ENCODE data around the gene GEN1. TPM values are rescaled to one million over a fixed set of nuclear protein-coding genes. Genes with fewer than 3 reads are reported as not detected.

GEN1 gene
- total and polyA plus RNA-seq, 2 donors (not counting 1 experiment from before 2014, with no cell fraction given) = 16.7 to 105 TPM

- H3K27me3 Mint-ChIP-seq = no peaks in the 10 kb centered on the region
- Histone ChIP-seq H2AFZ (ENCODE audit: insufficient read depth, low read depth, low read length, poor library complexity, severe bottlenecking) (no peak within 1 kb of the TSS), H3K4me2 (replicated peaks; ENCODE audit: low read depth, low read length, poor library complexity, severe bottlenecking) (no peak within 1 kb of the TSS), H3K79me2 (ENCODE audit: control insufficient read depth, insufficient read depth, low read length) (no peaks in the 10 kb centered on the region), H4K20me1 (ENCODE audit: control insufficient read depth, insufficient read depth, low read length, poor library complexity, severe bottlenecking) (no peaks in the 10 kb centered on the region), H3K36me3 (replicated peaks in 1 of 2; ENCODE audit: control extremely low read depth in 1 of 2, control insufficient read depth in 1 of 2, extremely low read depth in 1 of 2, insufficient read depth in 2 of 2, low read length in 1 of 2) (no peaks in the 10 kb centered on the region), H3K27ac (ENCODE audit: low read length in 2 of 2) (peak within 1 kb of the TSS in 1 of 2 donors; percentile 1), H3K27me3 (replicated peaks in 1 of 4; ENCODE audit: control extremely low read depth in 1 of 4, control insufficient read depth in 3 of 4, insufficient read depth in 4 of 4, low read length in 3 of 4) (no peaks in the 10 kb centered on the region), H3K9ac (ENCODE audit: low read length) (no peak within 1 kb of the TSS), H3K9me3 (ENCODE audit: control extremely low read depth in 1 of 3, control insufficient read depth in 2 of 3, insufficient read depth in 1 of 3, low read length in 2 of 3) (peaks cover 0 to 4% (median 0%) of the 10 kb centered on the region in 3 donors), H3K4me1 (ENCODE audit: control insufficient read depth in 2 of 2, insufficient read depth in 2 of 2, low read length in 2 of 2) (peaks cover 42% of the 10 kb centered on the region in 2 donors), H3K4me3 (ENCODE audit: control extremely low read depth in 1 of 5, extremely low read depth in 1 of 5, insufficient read depth in 1 of 5, low read depth in 2 of 5, low read length in 4 of 5) (no peak within 1 kb of the TSS)
- no peak within 1 kb of the TSS for H3K4me3 Mint-ChIP-seq
- ChIA-PET CTCF (interaction anchor here (2.9 kb wide), 1 partner anchor 11 kb away, joined by 9 read pairs; no protein-coding TSS in a partner anchor), POLR2A (interaction anchor here (1.1 to 1.3 kb wide), 2 partner anchors 12 to 14 kb away, joined by 4 read pairs; no protein-coding TSS in a partner anchor)
- WGBS (ENCODE audit: insufficient coverage) = 98% methylated on average over 22 of the region's 26 CpGs
- H3K4me1 Mint-ChIP-seq = peaks cover 66% of the 10 kb centered on the region
- peak within 1 kb of the TSS; percentile 66 for H3K27ac Mint-ChIP-seq
- DNase-seq = no peak
- no peak for TF ChIP-seq EZH2 (IDR thresholded peaks at IDR 0.05; ENCODE audit: borderline replicate concordance, insufficient read depth, low read depth, low read length, poor library complexity, severe bottlenecking)
- TF ChIP-seq, protein P1, sequence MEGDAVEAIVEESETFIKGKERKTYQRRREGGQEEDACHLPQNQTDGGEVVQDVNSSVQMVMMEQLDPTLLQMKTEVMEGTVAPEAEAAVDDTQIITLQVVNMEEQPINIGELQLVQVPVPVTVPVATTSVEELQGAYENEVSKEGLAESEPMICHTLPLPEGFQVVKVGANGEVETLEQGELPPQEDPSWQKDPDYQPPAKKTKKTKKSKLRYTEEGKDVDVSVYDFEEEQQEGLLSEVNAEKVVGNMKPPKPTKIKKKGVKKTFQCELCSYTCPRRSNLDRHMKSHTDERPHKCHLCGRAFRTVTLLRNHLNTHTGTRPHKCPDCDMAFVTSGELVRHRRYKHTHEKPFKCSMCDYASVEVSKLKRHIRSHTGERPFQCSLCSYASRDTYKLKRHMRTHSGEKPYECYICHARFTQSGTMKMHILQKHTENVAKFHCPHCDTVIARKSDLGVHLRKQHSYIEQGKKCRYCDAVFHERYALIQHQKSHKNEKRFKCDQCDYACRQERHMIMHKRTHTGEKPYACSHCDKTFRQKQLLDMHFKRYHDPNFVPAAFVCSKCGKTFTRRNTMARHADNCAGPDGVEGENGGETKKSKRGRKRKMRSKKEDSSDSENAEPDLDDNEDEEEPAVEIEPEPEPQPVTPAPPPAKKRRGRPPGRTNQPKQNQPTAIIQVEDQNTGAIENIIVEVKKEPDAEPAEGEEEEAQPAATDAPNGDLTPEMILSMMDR (IDR thresholded peaks at IDR 0.05) = no peak
- no peaks in the 10 kb centered on the region for H3K9me3 Mint-ChIP-seq (ENCODE audit: insufficient read depth)
- intact Hi-C loops (cut with micrococcal nuclease) = no loop called here
- ATAC-seq (ENCODE audit: low read depth) = no peak
These were observed 62.7 kb downstream of the GEN1 start, which contains the start of gene MSGN1 for GRCh38 chr2:17816396-17817245. TSS of gene MSGN1 (plus strand) at chr2:17816460. CDS start at chr2:17816519, 59 bp downstream.

Measured in B cell (primary cell).